ENCODE data around the gene PCDHA12. TPM values are rescaled to one million over a fixed set of nuclear protein-coding genes. Genes with fewer than 3 reads are reported as not detected.
A peak's percentile ranks its signal among the peaks of the same experiment; 100 is the strongest.

The PCDHA12 gene
- total RNA-seq, 1 donor from 2014 or later, result 0.08 TPM

- Histone ChIP-seq H3K27me3 (ENCODE audit: control insufficient read depth, insufficient read depth, low read length) (peaks cover 26% of the 10 kb centered on the region), H3K36me3 (ENCODE audit: control insufficient read depth, insufficient read depth, low read length) (no peaks in the 10 kb centered on the region), H3K4me3 (ENCODE audit: low read depth, low read length) (peak overlapping the region; percentile 10)
- peak; percentile 54 for TF ChIP-seq CTCF (IDR thresholded peaks at IDR 0.05; ENCODE audit: insufficient read depth, low read length, poor library complexity, severe bottlenecking)
- DNase-seq (ENCODE audit: low read depth), result no peak
Measured at GRCh38 chr5:140926443-140927227, 51.5 kb downstream of the PCDHA12 start.

- TF ChIP-seq CTCF (IDR thresholded peaks at IDR 0.05; ENCODE audit: insufficient read depth, low read length, poor library complexity, severe bottlenecking), result no peak
- Histone ChIP-seq H3K4me3 (ENCODE audit: low read depth, low read length) (no peak overlapping the region), H3K36me3 (ENCODE audit: control insufficient read depth, insufficient read depth, low read length) (no peaks in the 10 kb centered on the region), H3K27me3 (ENCODE audit: control insufficient read depth, insufficient read depth, low read length) (peaks cover 26% of the 10 kb centered on the region)
- DNase-seq (ENCODE audit: low read depth), result no peak
Measured at GRCh38 chr5:140927228-140927573, 52.1 kb downstream of the PCDHA12 start.

Other genes with a start within 250 kb of the PCDHA12 start
- 0.29 and 1.9 TPM in 2 replicates for gene CD14, start 242.1 kb upstream of the PCDHA12 start, total RNA-seq
- 35.6 and 66.8 TPM in 2 replicates for gene TMCO6, start 235.9 kb upstream of the PCDHA12 start, total RNA-seq
- gene NDUFA2, start 227.7 kb upstream of the PCDHA12 start, total RNA-seq, result 46.4 and 51.2 TPM in 2 replicates
- gene IK, start 227.5 kb upstream of the PCDHA12 start, total RNA-seq, result 107 and 111 TPM in 2 replicates
- gene WDR55, start 210.4 kb upstream of the PCDHA12 start, total RNA-seq, result 20.1 and 22.5 TPM in 2 replicates
- 0.34 and 1.0 TPM in 2 replicates for gene DND1, start 201.7 kb upstream of the PCDHA12 start, total RNA-seq
- 80.6 and 97.1 TPM in 2 replicates for gene HARS1, start 183.9 kb upstream of the PCDHA12 start, total RNA-seq
- 31.6 and 33.9 TPM in 2 replicates for gene HARS2, start 183.9 kb upstream of the PCDHA12 start, total RNA-seq
- 27.2 and 42.4 TPM in 2 replicates for gene ZMAT2, start 174.9 kb upstream of the PCDHA12 start, total RNA-seq
- not detected in 2 replicates for gene PCDHA1, start 89.2 kb upstream of the PCDHA12 start, total RNA-seq
- not detected in 2 replicates for gene PCDHA2, start 80.5 kb upstream of the PCDHA12 start, total RNA-seq
- 0.07 and 0.25 TPM in 2 replicates for gene PCDHA3, start 74.3 kb upstream of the PCDHA12 start, total RNA-seq
- 0.27 and 1.2 TPM in 2 replicates for gene PCDHA4, start 68.2 kb upstream of the PCDHA12 start, total RNA-seq
- not detected in 2 replicates for gene PCDHA5, start 53.7 kb upstream of the PCDHA12 start, total RNA-seq
- gene PCDHA6, start 47.3 kb upstream of the PCDHA12 start, total RNA-seq, result 0.21 and 0.27 TPM in 2 replicates
- gene PCDHA7, start 41.0 kb upstream of the PCDHA12 start, total RNA-seq, result 0.07 and 0.25 TPM in 2 replicates
- under 0.01 TPM in 1 of 2 replicates, not detected in the other for gene PCDHA8, start 34.1 kb upstream of the PCDHA12 start, total RNA-seq
- gene PCDHA9, start 26.9 kb upstream of the PCDHA12 start, total RNA-seq, result under 0.01 TPM in 2 replicates
- gene PCDHA10, start 19.4 kb upstream of the PCDHA12 start, total RNA-seq, result 0.33 and 0.68 TPM in 2 replicates
- gene PCDHA11, start 6.4 kb upstream of the PCDHA12 start, total RNA-seq, result 0.48 and 1.2 TPM in 2 replicates
- gene PCDHA13, start 6.8 kb downstream of the PCDHA12 start, total RNA-seq, result 0.21 TPM in 1 of 2 replicates, not detected in the other
- 0.07 and 0.17 TPM in 2 replicates for gene PCDHAC1, start 51.0 kb downstream of the PCDHA12 start, total RNA-seq
- gene PCDHAC2, start 91.2 kb downstream of the PCDHA12 start, total RNA-seq, result 0.48 and 0.92 TPM in 2 replicates
- gene PCDHB1, start 176.1 kb downstream of the PCDHA12 start, total RNA-seq, result under 0.01 TPM in 1 of 2 replicates, not detected in the other
- 5.7 and 5.8 TPM in 2 replicates for gene PCDHB2, start 219.3 kb downstream of the PCDHA12 start, total RNA-seq
- gene PCDHB3, start 225.2 kb downstream of the PCDHA12 start, total RNA-seq, result 1.9 and 2.7 TPM in 2 replicates
- gene PCDHB4, start 246.5 kb downstream of the PCDHA12 start, total RNA-seq, result 0.42 and 0.48 TPM in 2 replicates

Measured in kidney epithelial cell (primary cell).